Activated CD4-positive, alpha-beta T cell treated with anti-CD3 and anti-CD28 coated beads for 36 hours (primary cell): ENCODE data around the gene EDN2. TPM values are rescaled to one million over a fixed set of nuclear protein-coding genes. Genes with fewer than 3 reads are reported as not detected.

Source experiments
- ATAC-seq: fragments of 200-7000 bp; cut with Tn5 transposase; one replicate; pipeline ENCODE4 v1.10.0; 2021; ENCODE audit warnings: mild to moderate bottlenecking, moderate library complexity
- CTCF ChIA-PET: fragments of 350-600 bp; sonication (Branson Sonifier 250); formaldehyde crosslinking; loops from one replicate; lab custom pipeline; 2021; ENCODE audit warnings: antibody characterized with exemption; lab: Charles Lee
- POLR2A ChIA-PET: fragments of 350-600 bp; sonication (Branson Sonifier 250); formaldehyde crosslinking; loops from one replicate; lab custom pipeline; 2021; ENCODE audit warnings: antibody characterized with exemption, inconsistent platforms; lab: Charles Lee
- DNase-seq: peaks from one replicate; pipeline ENCODE4 v3.0.0-alpha.2; 2020
- H3K27ac Mint-ChIP-seq: one replicate; pipeline ENCODE4 v1.8.0; 2021; ENCODE audit warnings: mixed read lengths
- H3K27me3 Mint-ChIP-seq: one replicate; pipeline ENCODE4 v1.8.0; 2021; ENCODE audit warnings: mixed read lengths
- H3K36me3 Mint-ChIP-seq: one replicate; pipeline ENCODE4 v1.8.0; 2021; ENCODE audit warnings: low read depth, mixed read lengths
- H3K4me1 Mint-ChIP-seq: one replicate; pipeline ENCODE4 v1.8.0; 2021; ENCODE audit warnings: mixed read lengths
- H3K4me3 Mint-ChIP-seq: one replicate; pipeline ENCODE4 v1.8.0; 2021; ENCODE audit warnings: mild to moderate bottlenecking, moderate library complexity, mixed read lengths
- H3K9me3 Mint-ChIP-seq: one replicate; pipeline ENCODE4 v1.8.0; 2021; ENCODE audit warnings: low read depth, mixed read lengths
- intact Hi-C, 2 experiments: fragments of 100-400 bp; cut with DNase I in 1 of 2; cut with micrococcal nuclease in 1 of 2; formaldehyde crosslinking; loops; one replicate each; pipeline versions ENCODE4 v1.14.2 to v1.15.1; 2022 to 2024; cut with DNase I, micrococcal nuclease
- total RNA-seq, 2 experiments: library from RNA; stranded (reverse); gene quantifications; one replicate each; pipeline ENCODE4 v1.2.3, GENCODE V29; 2021

EDN2 gene
- total RNA-seq, 2 experiments from 2014 or later, result not detected

DNA sequence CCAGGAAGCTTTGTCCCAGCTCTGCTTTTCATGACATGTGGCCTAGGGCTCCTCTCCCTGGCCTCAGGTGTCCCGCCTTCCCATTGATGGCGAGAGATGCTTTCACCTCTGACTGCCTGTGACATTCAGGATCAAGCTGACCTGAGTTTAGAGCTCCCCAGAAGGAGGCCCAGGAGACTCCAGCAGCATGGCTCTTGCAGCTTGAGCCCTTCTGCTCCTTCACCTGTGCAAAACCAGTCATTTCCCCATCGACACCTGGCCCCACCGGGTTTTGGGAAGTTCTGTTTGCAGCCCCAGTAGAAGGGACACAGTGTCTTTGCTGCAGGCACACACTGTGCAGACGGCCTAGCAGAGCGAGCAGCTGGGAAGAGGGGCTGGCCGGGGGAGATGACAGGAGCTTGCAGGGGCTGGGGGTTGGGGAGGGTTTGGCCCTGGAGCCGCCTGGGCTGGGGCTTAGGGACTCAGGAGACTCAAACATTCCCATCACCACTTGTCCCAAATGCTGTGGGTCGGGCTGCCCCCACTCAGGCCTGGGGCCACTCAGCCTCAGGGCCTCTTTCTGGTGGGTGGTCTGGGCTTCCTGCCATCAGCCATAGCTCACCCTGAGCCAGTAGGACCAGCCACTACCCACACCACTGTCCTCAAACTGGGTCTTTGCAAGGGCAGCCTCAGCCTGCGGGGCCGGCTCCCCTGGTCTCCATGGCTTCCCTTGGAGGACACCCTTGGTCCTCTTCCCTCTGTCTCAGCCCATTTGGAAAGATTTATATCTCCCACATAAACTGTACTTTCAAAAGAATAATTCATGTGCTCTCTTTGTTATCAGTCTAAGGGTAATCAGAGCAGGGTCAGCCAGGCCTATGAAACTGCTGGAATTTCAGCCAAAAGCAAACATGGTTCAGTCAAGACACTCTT lies 3.8 kb upstream of the EDN2 start:
- no peak for ATAC-seq
- POLR2A ChIA-PET, result no interaction called here
- Mint-ChIP-seq H3K4me1 (peaks cover 15% of the 10 kb centered on the region), H3K36me3 (no peaks in the 10 kb centered on the region), H3K27me3 (peaks cover 27% of the 10 kb centered on the region), H3K9me3 (no peaks in the 10 kb centered on the region), H3K4me3 (no peak overlapping the region), H3K27ac (no peak overlapping the region)
- CTCF ChIA-PET, result no interaction called here
- no peak for DNase-seq
- intact Hi-C loops, result no loop called here

GRCh38 chr1:41487126-41488039 lies 2.9 kb upstream of the EDN2 start:
- CTCF ChIA-PET, result no interaction called here
- Mint-ChIP-seq H3K27ac (no peak overlapping the region), H3K4me1 (peaks cover 15% of the 10 kb centered on the region), H3K4me3 (no peak overlapping the region), H3K27me3 (peaks cover 30% of the 10 kb centered on the region), H3K9me3 (no peaks in the 10 kb centered on the region), H3K36me3 (no peaks in the 10 kb centered on the region)
- POLR2A ChIA-PET, result no interaction called here
- DNase-seq, result peak; percentile 49
- peak; percentile 83 for ATAC-seq
- intact Hi-C loops, result no loop called here

DNA sequence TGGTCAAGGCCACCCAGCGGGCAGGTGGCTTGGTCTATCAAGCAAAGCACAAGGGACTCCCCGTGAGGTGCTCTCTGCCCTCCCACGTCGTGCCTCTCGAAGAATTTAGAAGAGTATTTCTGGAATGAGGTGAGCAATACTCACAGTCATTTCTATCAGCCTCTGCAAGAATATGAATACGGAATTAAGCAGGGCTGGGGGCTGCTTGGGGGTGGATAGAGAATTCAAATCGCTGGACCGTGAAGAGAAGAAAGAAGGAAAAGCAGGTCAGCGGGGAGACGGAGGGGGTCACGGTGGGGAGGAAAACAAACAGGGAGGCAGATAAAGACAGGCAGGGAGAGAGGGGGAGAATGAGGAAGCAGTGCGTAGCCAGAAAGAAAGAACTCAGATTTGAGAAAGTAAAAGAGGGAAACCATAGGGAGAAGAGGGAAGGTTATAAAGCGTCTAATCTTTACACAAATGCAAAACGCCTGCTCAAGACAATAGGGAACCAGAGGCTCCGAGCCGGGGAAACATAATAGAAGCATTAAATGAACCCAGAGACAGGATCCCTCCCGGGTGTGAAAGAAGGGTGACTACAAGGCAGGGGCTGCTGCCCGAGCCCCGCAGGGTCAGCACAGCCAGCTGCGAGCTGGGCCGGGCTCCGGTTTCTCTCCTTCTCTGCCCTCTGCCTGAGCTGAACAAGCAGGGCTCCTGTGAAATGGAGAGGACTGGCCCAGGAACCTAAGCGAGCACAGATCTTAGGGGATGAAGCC lies 2.1 kb upstream of the EDN2 start:
- DNase-seq (peak; percentile 39), ATAC-seq (peak; percentile 40)
- CTCF ChIA-PET, result interaction anchor here (0.9 kb wide), 1 partner anchor 42 kb away, joined by 3 read pairs; no protein-coding TSS in a partner anchor
- Mint-ChIP-seq H3K27ac (no peak overlapping the region), H3K4me3 (no peak overlapping the region), H3K36me3 (no peaks in the 10 kb centered on the region), H3K4me1 (peaks cover 15% of the 10 kb centered on the region), H3K27me3 (peaks cover 30% of the 10 kb centered on the region), H3K9me3 (no peaks in the 10 kb centered on the region)
- POLR2A ChIA-PET, result no interaction called here
- intact Hi-C loops, result no loop called here

- DNase-seq, result no peak
- ATAC-seq, result no peak
- H3K36me3 Mint-ChIP-seq, result no peaks in the 10 kb centered on the region
- ChIA-PET POLR2A (no interaction called here), CTCF (interaction anchor here (0.9 kb wide), 1 partner anchor 41 kb away, joined by 3 read pairs; no protein-coding TSS in a partner anchor)
- H3K27me3 Mint-ChIP-seq, result peaks cover 30% of the 10 kb centered on the region
- H3K9me3 Mint-ChIP-seq, result no peaks in the 10 kb centered on the region
- peaks cover 15% of the 10 kb centered on the region for H3K4me1 Mint-ChIP-seq
- intact Hi-C loops, result no loop called here
- no peak overlapping the region for H3K27ac Mint-ChIP-seq
- H3K4me3 Mint-ChIP-seq, result no peak overlapping the region
Observed at GRCh38 chr1:41486053-41486370, 1.5 kb upstream of the EDN2 start.

GRCh38 chr1:41485605-41486004 lies 1.1 kb upstream of the EDN2 start:
- H3K36me3 Mint-ChIP-seq, result no peaks in the 10 kb centered on the region
- H3K27ac Mint-ChIP-seq, result no peak overlapping the region
- no peak overlapping the region for H3K4me3 Mint-ChIP-seq
- ATAC-seq (no peak), DNase-seq (no peak)
- H3K27me3 Mint-ChIP-seq, result peaks cover 30% of the 10 kb centered on the region
- H3K9me3 Mint-ChIP-seq, result no peaks in the 10 kb centered on the region
- CTCF ChIA-PET, result interaction anchor here (0.9 kb wide), 1 partner anchor 41 kb away, joined by 3 read pairs; no protein-coding TSS in a partner anchor
- H3K4me1 Mint-ChIP-seq, result peaks cover 15% of the 10 kb centered on the region
- intact Hi-C loops, result no loop called here
- POLR2A ChIA-PET, result no interaction called here

DNA sequence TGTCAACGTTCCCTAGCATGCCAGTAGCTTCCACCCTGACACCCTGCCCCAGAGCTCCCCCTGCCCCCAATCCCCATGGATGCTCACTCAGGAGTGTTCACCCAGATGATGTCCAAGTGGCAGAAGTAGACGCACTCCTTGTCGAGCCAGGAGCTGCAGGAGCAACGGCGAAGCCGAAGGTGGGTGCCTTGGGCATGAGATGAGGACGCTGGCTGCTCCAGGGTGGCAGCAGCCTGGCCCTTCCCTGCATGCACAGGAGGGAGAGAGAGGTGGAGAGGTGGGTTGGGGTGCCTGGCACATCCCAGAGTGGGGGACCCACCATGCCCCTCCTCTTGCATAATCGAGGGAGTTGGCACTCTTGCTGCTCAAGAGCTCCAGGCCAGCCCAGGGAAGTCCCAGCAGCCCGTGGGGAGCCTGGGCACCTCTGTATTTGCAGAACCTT lies 502 bp downstream of the EDN2 start:
- DNase-seq (no peak), ATAC-seq (no peak)
- Mint-ChIP-seq H3K27ac (no peak overlapping the region), H3K4me1 (peaks cover 15% of the 10 kb centered on the region), H3K9me3 (no peaks in the 10 kb centered on the region), H3K36me3 (no peaks in the 10 kb centered on the region), H3K4me3 (no peak overlapping the region), H3K27me3 (peaks cover 24% of the 10 kb centered on the region)
- intact Hi-C loops, result no loop called here
- POLR2A ChIA-PET, result no interaction called here
- CTCF ChIA-PET, result interaction anchor here (0.6 to 1.4 kb wide), 2 partner anchors 8 to 441 kb away, joined by 3 to 6 read pairs; no protein-coding TSS in a partner anchor

DNA sequence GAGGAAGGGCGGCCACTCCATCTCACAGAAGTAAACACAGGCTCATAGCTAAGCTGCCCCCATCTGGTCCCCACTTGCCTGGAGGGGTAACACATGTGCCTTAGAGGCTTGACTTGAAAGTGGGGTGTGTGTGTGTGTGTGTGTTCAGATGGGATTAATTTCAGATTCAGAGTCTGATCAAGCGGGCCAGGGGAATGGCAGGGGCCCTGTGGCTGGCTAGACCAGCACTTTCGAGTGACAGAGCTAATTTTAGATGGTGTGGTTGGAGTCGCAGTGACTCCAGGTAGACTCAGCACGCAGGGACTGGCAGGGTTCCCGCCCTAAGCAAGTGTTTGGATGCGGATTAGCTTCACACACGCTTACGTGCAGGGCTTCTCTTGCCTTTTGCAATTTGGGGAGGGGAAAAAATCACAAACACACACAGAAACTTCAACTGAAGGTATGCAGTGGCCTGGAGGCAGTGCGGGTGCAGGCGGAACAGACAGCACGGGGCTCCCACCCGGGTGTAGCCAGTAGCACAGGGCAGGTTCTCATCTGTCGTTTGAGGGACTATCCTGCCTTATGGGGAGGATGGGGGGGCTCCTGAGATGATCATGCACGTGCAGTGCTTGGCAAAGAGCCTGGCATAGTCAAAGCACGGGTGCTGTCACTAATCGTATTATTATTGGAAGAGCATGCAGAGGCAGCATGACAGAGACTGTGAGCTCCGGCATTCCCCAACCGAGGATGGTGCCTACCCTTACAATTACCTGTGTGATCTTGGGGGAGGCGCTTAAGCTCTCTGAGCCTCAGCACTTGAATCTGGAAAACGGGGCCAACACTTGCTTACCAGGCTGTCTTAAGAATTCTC lies 1.3 kb downstream of the EDN2 start:
- Mint-ChIP-seq H3K36me3 (no peaks in the 10 kb centered on the region), H3K4me3 (no peak overlapping the region), H3K4me1 (peaks cover 15% of the 10 kb centered on the region), H3K27me3 (peaks cover 22% of the 10 kb centered on the region), H3K27ac (no peak overlapping the region), H3K9me3 (no peaks in the 10 kb centered on the region)
- no peak for DNase-seq
- CTCF ChIA-PET, result interaction anchor here (1.4 kb wide), 1 partner anchor 9 kb away, joined by 6 read pairs; no protein-coding TSS in a partner anchor
- POLR2A ChIA-PET, result no interaction called here
- intact Hi-C loops, result no loop called here
- no peak for ATAC-seq

DNA sequence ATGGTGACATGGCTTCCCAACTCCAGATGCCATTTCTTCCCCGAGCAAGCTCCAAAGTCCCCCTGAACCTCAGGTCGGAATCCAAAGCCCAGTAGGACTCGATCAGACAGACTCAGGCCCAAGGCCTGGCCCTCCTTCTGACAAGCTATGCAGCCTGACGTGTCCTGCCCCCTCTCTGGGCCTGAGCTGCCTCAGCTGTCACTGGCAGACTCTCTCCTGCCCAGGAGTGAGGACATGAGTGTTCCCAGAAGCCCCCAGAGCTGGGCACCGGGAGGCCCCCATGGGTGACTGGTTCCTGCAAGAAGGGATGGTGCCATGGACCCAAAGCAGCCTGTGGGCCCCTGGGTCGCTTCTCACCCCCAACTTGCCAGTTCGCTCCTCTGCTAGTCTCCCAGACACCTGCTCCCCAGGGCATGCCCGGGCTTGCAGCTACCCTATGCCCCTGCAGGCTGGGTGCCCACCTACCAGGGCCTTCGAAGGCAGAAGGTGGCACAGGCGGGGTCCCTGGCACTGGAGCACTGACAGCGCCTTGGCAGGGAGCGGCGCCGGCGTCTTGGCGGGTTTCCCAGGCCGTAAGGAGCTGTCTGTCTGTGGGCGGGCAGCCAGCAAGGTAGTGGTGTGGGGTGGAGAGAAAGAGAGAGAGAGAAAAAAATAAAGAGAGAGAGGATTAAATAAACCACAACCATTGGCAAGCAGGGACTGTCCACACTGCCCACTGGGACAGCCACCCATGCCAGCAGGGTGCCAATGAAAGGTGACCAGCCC lies 2.3 kb downstream of the EDN2 start:
- peaks cover 19% of the 10 kb centered on the region for H3K27me3 Mint-ChIP-seq
- H3K27ac Mint-ChIP-seq, result no peak overlapping the region
- H3K9me3 Mint-ChIP-seq, result no peaks in the 10 kb centered on the region
- CTCF ChIA-PET, result no interaction called here
- ATAC-seq, result no peak
- H3K4me3 Mint-ChIP-seq, result no peak overlapping the region
- POLR2A ChIA-PET, result no interaction called here
- H3K36me3 Mint-ChIP-seq, result no peaks in the 10 kb centered on the region
- intact Hi-C loops, result no loop called here
- H3K4me1 Mint-ChIP-seq, result peaks cover 12% of the 10 kb centered on the region
- no peak for DNase-seq

DNA sequence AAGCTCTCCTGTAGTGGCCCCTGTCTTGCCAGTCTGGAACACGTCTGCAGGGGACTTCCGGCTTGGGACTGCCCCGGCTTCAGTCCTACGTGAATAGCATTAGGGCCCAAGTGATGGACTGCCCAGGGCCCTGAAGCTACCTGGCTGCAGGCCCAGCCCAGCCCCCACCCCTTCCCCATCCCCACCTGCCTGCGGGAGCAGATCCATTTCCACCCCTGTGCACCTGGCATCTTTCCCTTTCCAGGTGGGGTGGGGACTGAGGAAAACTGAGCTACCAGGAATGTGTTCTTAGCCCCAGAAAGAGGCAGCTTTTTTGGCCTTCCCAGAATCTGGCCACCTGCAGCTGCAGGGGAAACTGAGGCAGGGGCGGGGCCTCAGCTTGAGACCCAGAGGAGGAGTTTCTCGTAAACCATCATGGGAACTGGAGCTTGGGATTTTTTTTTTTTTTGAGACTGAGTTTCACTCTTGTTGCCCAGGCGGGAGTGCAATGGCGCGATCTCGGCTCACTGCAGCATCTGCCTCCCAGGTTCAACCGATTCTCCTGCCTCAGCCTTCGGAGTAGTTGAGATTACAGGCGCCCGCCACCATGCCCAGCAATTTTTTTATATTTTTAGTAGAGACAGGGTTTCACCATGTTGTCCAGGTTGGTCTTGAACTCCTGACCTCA lies 3.2 kb downstream of the EDN2 start:
- ATAC-seq, result no peak
- ChIA-PET CTCF (no interaction called here), POLR2A (interaction anchor here (0.6 kb wide), 1 partner anchor 21 kb away, joined by 3 read pairs; no protein-coding TSS in a partner anchor)
- Mint-ChIP-seq H3K27me3 (peaks cover 12% of the 10 kb centered on the region), H3K4me3 (no peak overlapping the region), H3K4me1 (peaks cover 6% of the 10 kb centered on the region), H3K27ac (no peak overlapping the region), H3K36me3 (no peaks in the 10 kb centered on the region), H3K9me3 (no peaks in the 10 kb centered on the region)
- no peak for DNase-seq
- intact Hi-C loops, result no loop called here
